Adrenal gland (tissue), 12 donors: ENCODE measurements around the gene PTPRD. TPM values are rescaled to one million over a fixed set of nuclear protein-coding genes. Genes with fewer than 3 reads are reported as not detected.

Experiments used
- DNase-seq, 7 donors: peaks; one replicate each; pipeline ENCODE4 v3.0.0-alpha.2; 2019 to 2020
- H3K27ac ChIP-seq, 5 donors: fragments of 200-600 bp; sonication (generic) in 4 of 5; 1 replicate in 3 of 5; 2 replicates in 2 of 5; pipeline versions ENCODE4 v1.5.1 to v1.8.0; 2016 to 2020; ENCODE audit warnings: mild to moderate bottlenecking in 1 of 5
- H3K27me3 ChIP-seq: fragments of 200-600 bp; 2 replicates; pipeline ENCODE4 v1.8.0; 2021
- H3K36me3 ChIP-seq, 2 donors: fragments of 200-600 bp; replicated peaks in 1 of 2; 1 replicate in 1 of 2; 2 replicates in 1 of 2; pipeline versions ENCODE4 v1.5.1 to v1.8.0; 2018 to 2022
- H3K4me1 ChIP-seq, 2 donors: fragments of 200-600 bp; replicated peaks in 1 of 2; 1 replicate in 1 of 2; 2 replicates in 1 of 2; pipeline versions ENCODE4 v1.5.1 to v1.8.0; 2018 to 2021
- H3K4me3 ChIP-seq, 4 donors: fragments of 200-600 bp; sonication (generic) in 3 of 4; one replicate each; pipeline ENCODE4 v1.5.1; 2016 to 2018
- H3K9me3 ChIP-seq, 3 donors: fragments of 200-600 bp; sonication (generic) in 1 of 3; replicated peaks in 1 of 3; 1 replicate in 2 of 3; 2 replicates in 1 of 3; pipeline versions ENCODE4 v1.5.1 to v1.8.0; 2016 to 2021
- POLR2A ChIP-seq, 2 donors: fragments of 450-650 bp; IDR thresholded peaks; one replicate each; pipeline ENCODE4 v1.6.1; 2017; ENCODE audit warnings: antibody characterized with exemption in 2 of 2, mild to moderate bottlenecking in 2 of 2, moderate library complexity in 1 of 2
- WGBS, 4 donors: extraction: QIAGEN DNeasy Blood & Tissue Kit in 2 of 4; methylation state at CpG; one replicate each; pipeline versions ENCODE4 v1.1.5 to v1.1.7; 2013 to 2017; 5-methylcytosine and 5-hydroxymethylcytosine counted together
- intact Hi-C, 2 donors: fragments of 100-400 bp; cut with DNase I; formaldehyde crosslinking; loops; one replicate each; pipeline versions ENCODE4 v1.14.1 to v1.15.0; 2022 to 2023
- polyA plus RNA-seq, 3 donors: library from polyadenylated mRNA; stranded (reverse); fragments of 200-250 nt in 2 of 3; fragments of 350-450 nt in 1 of 3; fragmentation: Illumina TruSeq in 1 of 3; extraction: RNeasy Lipid Tissue Mini Kit (QIAGEN cat#74804) in 1 of 3; gene quantifications; one replicate each; pipeline ENCODE4 v1.2.3, GENCODE V29; 2013 to 2014
- total RNA-seq, 9 donors: library from RNA; depleted of rRNA in 4 of 9; stranded (reverse); fragments of >200 nt in 4 of 9; fragments of 120-200 nt in 1 of 9; fragmentation: NEBNext Ultra II Directional in 1 of 9; extraction: Animal tissue kit (Norgen Biotek cat#: 25700) in 1 of 9; gene quantifications; one replicate each; pipeline versions ENCODE4 v1.1.0 to v1.2.4, GENCODE V29; 2013 to 2023
- TF ChIP-seq, protein P1 (sequence below), 6 experiments: fragments of 450-650 bp in 4 of 6; fragments of 200-600 bp in 2 of 6; sonication (generic) in 1 of 6; IDR thresholded peaks; 1 replicate in 5 of 6; 2 replicates in 1 of 6; pipeline versions ENCODE4 v1.5.1 to v1.8.0; 2016 to 2021; ENCODE audit warnings: antibody characterized with exemption in 6 of 6, mild to moderate bottlenecking in 2 of 6, moderate library complexity in 1 of 6
- donor health status: healthy with polysubstance abuse.
- donor health status: Bipolar disorder and iron deficiency.
- donor health status: DM: yes; HTN: yes; CAD: no.
- donor health status: DM: no; HTN: no; CAD: no.
- donor health status: DM: no; HTN: no; CAD: no.
- donor health status: DM: yes; HTN: yes; CAD: no.

PTPRD gene
- total and polyA plus RNA-seq, 12 donors: 0.61 to 71.2 (median 4.5) TPM

DNA sequence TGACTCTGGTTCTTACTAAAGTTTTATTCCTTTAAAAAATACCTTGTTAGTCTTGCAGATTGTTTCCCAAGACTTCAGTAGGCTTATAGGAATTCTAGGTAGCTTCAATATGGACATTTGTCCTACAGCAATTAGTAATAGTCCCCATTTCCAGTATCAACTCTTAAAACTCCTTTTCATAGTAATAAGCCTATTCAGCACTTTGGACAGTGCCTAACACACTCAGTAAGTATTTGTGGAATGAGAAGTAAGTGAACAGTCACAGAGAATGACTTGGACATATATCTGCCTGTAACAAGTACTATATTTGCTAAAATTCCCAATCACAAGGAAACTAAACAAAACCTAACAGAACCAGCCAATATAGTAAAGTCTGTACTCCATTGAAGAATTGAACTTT is 1521.4 kb downstream of the PTPRD start:
- no peak for TF ChIP-seq POLR2A (IDR thresholded peaks at IDR 0.05)
- TF ChIP-seq, protein P1, sequence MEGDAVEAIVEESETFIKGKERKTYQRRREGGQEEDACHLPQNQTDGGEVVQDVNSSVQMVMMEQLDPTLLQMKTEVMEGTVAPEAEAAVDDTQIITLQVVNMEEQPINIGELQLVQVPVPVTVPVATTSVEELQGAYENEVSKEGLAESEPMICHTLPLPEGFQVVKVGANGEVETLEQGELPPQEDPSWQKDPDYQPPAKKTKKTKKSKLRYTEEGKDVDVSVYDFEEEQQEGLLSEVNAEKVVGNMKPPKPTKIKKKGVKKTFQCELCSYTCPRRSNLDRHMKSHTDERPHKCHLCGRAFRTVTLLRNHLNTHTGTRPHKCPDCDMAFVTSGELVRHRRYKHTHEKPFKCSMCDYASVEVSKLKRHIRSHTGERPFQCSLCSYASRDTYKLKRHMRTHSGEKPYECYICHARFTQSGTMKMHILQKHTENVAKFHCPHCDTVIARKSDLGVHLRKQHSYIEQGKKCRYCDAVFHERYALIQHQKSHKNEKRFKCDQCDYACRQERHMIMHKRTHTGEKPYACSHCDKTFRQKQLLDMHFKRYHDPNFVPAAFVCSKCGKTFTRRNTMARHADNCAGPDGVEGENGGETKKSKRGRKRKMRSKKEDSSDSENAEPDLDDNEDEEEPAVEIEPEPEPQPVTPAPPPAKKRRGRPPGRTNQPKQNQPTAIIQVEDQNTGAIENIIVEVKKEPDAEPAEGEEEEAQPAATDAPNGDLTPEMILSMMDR (IDR thresholded peaks at IDR 0.05): no peak
- intact Hi-C loops: no loop called here

DNA sequence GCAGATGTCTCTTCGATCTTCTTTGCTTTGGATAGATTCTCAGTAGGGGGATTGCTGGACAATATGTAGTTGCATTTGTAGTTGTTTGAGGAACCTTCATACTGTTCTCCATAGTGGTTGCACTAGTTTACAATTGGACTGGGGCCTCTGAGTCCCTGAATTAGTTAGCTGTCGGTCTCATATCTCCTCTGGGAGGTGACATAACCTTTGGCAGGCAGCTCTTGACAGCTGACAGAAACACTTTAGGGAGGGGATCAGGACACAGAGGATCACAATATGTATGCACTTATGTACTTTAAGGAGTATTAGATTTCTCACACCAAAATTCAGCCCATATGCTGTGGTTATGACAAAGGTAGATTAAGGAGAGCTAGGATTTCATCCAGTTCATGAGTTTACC is 1533.3 kb downstream of the PTPRD start:
- Histone ChIP-seq H3K4me3 (no peak overlapping the region), H3K27ac (no peak overlapping the region), H3K27me3 (no peaks in the 10 kb centered on the region), H3K9me3 (no peaks in the 10 kb centered on the region), H3K4me1 (no peaks in the 10 kb centered on the region), H3K36me3 (no peaks in the 10 kb centered on the region)
- DNase-seq: no peak
- 82 to 88% (median 83%) methylated on average over 2 of the region's 2 CpGs for WGBS, 4 donors
- TF ChIP-seq, protein P1 (IDR thresholded peaks at IDR 0.05): no peak
- no peak for TF ChIP-seq POLR2A (IDR thresholded peaks at IDR 0.05)
- intact Hi-C loops: no loop called here

More for the DNA sequence above, 1521.4 kb downstream of the PTPRD start:
- Histone ChIP-seq H3K4me1 (no peaks in the 10 kb centered on the region), H3K27me3 (no peaks in the 10 kb centered on the region), H3K36me3 (no peaks in the 10 kb centered on the region), H3K4me3 (no peak overlapping the region), H3K27ac (no peak overlapping the region), H3K9me3 (no peaks in the 10 kb centered on the region)
- no peak for DNase-seq

DNA sequence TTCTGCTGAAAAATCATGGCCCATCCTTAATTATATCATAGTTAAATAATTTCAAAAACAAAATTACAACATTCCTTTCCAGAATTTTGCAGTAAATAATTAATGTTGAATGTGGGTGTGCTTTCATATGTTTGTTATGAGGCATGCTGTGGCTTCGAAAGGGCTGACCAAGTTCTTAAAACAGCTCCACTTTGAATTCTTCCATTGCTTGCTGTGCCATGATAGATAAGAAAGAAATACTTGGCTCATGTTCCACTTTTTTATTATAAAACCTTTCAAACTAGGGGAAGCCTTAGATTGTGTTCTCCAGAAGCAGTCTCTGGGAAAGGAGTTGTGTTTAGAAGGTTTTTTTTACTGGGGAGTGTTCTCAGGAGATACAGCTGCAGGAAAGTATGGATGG is 1534.5 kb downstream of the PTPRD start:
- Histone ChIP-seq H3K36me3 (no peaks in the 10 kb centered on the region), H3K9me3 (no peaks in the 10 kb centered on the region), H3K27ac (no peak overlapping the region), H3K27me3 (no peaks in the 10 kb centered on the region), H3K4me3 (no peak overlapping the region), H3K4me1 (no peaks in the 10 kb centered on the region)
- no peak for TF ChIP-seq POLR2A (IDR thresholded peaks at IDR 0.05)
- TF ChIP-seq, protein P1 (IDR thresholded peaks at IDR 0.05): no peak
- WGBS, 4 donors: 38 to 61% (median 49%) methylated on average over 1 of the region's 1 CpG
- DNase-seq: no peak
- intact Hi-C loops: no loop called here

DNA sequence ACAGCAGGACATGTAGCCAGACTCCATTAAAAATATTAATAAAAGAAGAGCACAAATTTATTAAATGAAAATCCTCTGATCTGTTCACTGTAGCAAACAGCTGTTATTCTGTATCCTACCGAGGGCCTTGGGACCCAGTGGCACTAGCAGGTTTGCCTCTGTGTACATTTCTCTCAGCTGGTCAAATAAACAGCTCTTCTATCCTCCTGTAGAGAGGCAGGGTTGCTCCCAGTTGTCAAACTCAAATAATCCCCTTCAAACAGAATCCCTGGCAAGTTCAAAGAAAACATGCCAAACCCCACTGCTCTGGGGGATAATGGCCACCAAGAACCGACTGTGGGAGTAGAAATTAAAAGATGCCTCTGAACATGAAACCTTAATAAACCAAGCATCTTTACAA is 1551.2 kb downstream of the PTPRD start:
- no peak overlapping the region for H3K4me3 ChIP-seq
- H3K27ac ChIP-seq: no peak overlapping the region
- DNase-seq: no peak
- H3K36me3 ChIP-seq: no peaks in the 10 kb centered on the region
- intact Hi-C loops: no loop called here
- TF ChIP-seq, protein P1 (IDR thresholded peaks at IDR 0.05): no peak
- no peak for TF ChIP-seq POLR2A (IDR thresholded peaks at IDR 0.05)
- H3K9me3 ChIP-seq: no peaks in the 10 kb centered on the region
- no peaks in the 10 kb centered on the region for H3K27me3 ChIP-seq
- no peaks in the 10 kb centered on the region for H3K4me1 ChIP-seq
- WGBS, 4 donors: 50 to 60% (median 54%) methylated on average over 2 of the region's 2 CpGs
